ENCODE measurements around the gene UBE2QL1. TPM values are rescaled to one million over a fixed set of nuclear protein-coding genes. Genes with fewer than 3 reads are reported as not detected.

Gene UBE2QL1
- total and polyA plus RNA-seq, 5 donors from 2014 or later, result not detected

- peaks cover 0 to 14% (median 6%) of the 10 kb centered on the region in 4 donors for H3K4me1 Mint-ChIP-seq
- no peaks in the 10 kb centered on the region for H3K36me3 ChIP-seq (ENCODE audit: control insufficient read depth, insufficient read depth, low read length)
- peaks cover 0 to 3% (median 0%) of the 10 kb centered on the region in 7 donors for H3K9me3 Mint-ChIP-seq
- DNase-seq (no peak), ATAC-seq (ENCODE audit: low read depth in 2 of 2) (no peak)
- H3K4me3 ChIP-seq (ENCODE audit: low read depth, low read length), result no peak overlapping the region
- no peaks in the 10 kb centered on the region for H3K36me3 Mint-ChIP-seq
- H3K27ac ChIP-seq (ENCODE audit: insufficient read depth, low read length, poor library complexity, severe bottlenecking), result no peak overlapping the region
- H3K4me1 ChIP-seq (ENCODE audit: control insufficient read depth, insufficient read depth, low read length, poor library complexity, severe bottlenecking), result no peaks in the 10 kb centered on the region
- no peak overlapping the region for H3K27ac Mint-ChIP-seq
- no peak overlapping the region for H3K4me3 Mint-ChIP-seq
- H3K27me3 ChIP-seq (ENCODE audit: control insufficient read depth, insufficient read depth, low read length), result peaks cover 23% of the 10 kb centered on the region
- H3K9me3 ChIP-seq (ENCODE audit: control insufficient read depth in 2 of 2, low read length in 2 of 2), result no peaks in the 10 kb centered on the region
- H3K27me3 Mint-ChIP-seq, result peaks cover 46% of the 10 kb centered on the region
These were observed 4.2 kb downstream of the UBE2QL1 start for GRCh38 chr5:6452622-6453504.

- Histone ChIP-seq H3K27ac (ENCODE audit: insufficient read depth, low read length, poor library complexity, severe bottlenecking) (no peak overlapping the region), H3K4me1 (ENCODE audit: control insufficient read depth, insufficient read depth, low read length, poor library complexity, severe bottlenecking) (no peaks in the 10 kb centered on the region), H3K9me3 (ENCODE audit: control insufficient read depth in 2 of 2, low read length in 2 of 2) (no peaks in the 10 kb centered on the region), H3K36me3 (ENCODE audit: control insufficient read depth, insufficient read depth, low read length) (no peaks in the 10 kb centered on the region), H3K27me3 (ENCODE audit: control insufficient read depth, insufficient read depth, low read length) (peaks cover 19% of the 10 kb centered on the region), H3K4me3 (ENCODE audit: low read depth, low read length) (no peak overlapping the region)
- H3K27me3 Mint-ChIP-seq, result peaks cover 46% of the 10 kb centered on the region
- no peaks in the 10 kb centered on the region for H3K36me3 Mint-ChIP-seq
- H3K4me1 Mint-ChIP-seq, result peaks cover 0 to 11% (median 6%) of the 10 kb centered on the region in 4 donors
- H3K4me3 Mint-ChIP-seq, result no peak overlapping the region
- DNase-seq (no peak), ATAC-seq (ENCODE audit: low read depth in 2 of 2) (no peak)
- peaks cover 0 to 3% (median 0%) of the 10 kb centered on the region in 7 donors for H3K9me3 Mint-ChIP-seq
- no peak overlapping the region for H3K27ac Mint-ChIP-seq
These were observed 5.4 kb downstream of the UBE2QL1 start for GRCh38 chr5:6453937-6454560.

- Histone ChIP-seq H3K9me3 (ENCODE audit: control insufficient read depth in 2 of 2, low read length in 2 of 2) (no peaks in the 10 kb centered on the region), H3K4me3 (ENCODE audit: low read depth, low read length) (no peak overlapping the region), H3K27me3 (ENCODE audit: control insufficient read depth, insufficient read depth, low read length) (peaks cover 19% of the 10 kb centered on the region), H3K4me1 (ENCODE audit: control insufficient read depth, insufficient read depth, low read length, poor library complexity, severe bottlenecking) (no peaks in the 10 kb centered on the region), H3K36me3 (ENCODE audit: control insufficient read depth, insufficient read depth, low read length) (no peaks in the 10 kb centered on the region), H3K27ac (ENCODE audit: insufficient read depth, low read length, poor library complexity, severe bottlenecking) (no peak overlapping the region)
- no peak for ATAC-seq (ENCODE audit: low read depth in 2 of 2)
- peaks cover 0 to 2% (median 0%) of the 10 kb centered on the region in 7 donors for H3K9me3 Mint-ChIP-seq
- H3K27ac Mint-ChIP-seq, result no peak overlapping the region
- no peak overlapping the region for H3K4me3 Mint-ChIP-seq
- peaks cover 40% of the 10 kb centered on the region for H3K27me3 Mint-ChIP-seq
- no peak for DNase-seq
- no peaks in the 10 kb centered on the region for H3K36me3 Mint-ChIP-seq
- H3K4me1 Mint-ChIP-seq, result peaks cover 0 to 8% (median 4%) of the 10 kb centered on the region in 4 donors
These were observed 6.0 kb downstream of the UBE2QL1 start for GRCh38 chr5:6454628-6455053.

- DNase-seq (no peak), ATAC-seq (ENCODE audit: low read depth in 2 of 2) (no peak)
- H3K4me1 ChIP-seq (ENCODE audit: control insufficient read depth, insufficient read depth, low read length, poor library complexity, severe bottlenecking), result no peaks in the 10 kb centered on the region
- Mint-ChIP-seq H3K9me3 (peaks cover 0 to 2% (median 0%) of the 10 kb centered on the region in 7 donors), H3K4me3 (no peak overlapping the region), H3K27ac (no peak overlapping the region), H3K36me3 (no peaks in the 10 kb centered on the region), H3K27me3 (peaks cover 29% of the 10 kb centered on the region), H3K4me1 (peaks cover 0 to under 1% (median 0%) of the 10 kb centered on the region in 4 donors)
- peaks cover 15% of the 10 kb centered on the region for H3K27me3 ChIP-seq (ENCODE audit: control insufficient read depth, insufficient read depth, low read length)
- no peaks in the 10 kb centered on the region for H3K36me3 ChIP-seq (ENCODE audit: control insufficient read depth, insufficient read depth, low read length)
- H3K4me3 ChIP-seq (ENCODE audit: low read depth, low read length), result no peak overlapping the region
- no peaks in the 10 kb centered on the region for H3K9me3 ChIP-seq (ENCODE audit: control insufficient read depth in 2 of 2, low read length in 2 of 2)
- no peak overlapping the region for H3K27ac ChIP-seq (ENCODE audit: insufficient read depth, low read length, poor library complexity, severe bottlenecking)
These were observed 7.0 kb downstream of the UBE2QL1 start for GRCh38 chr5:6455571-6456200.

- H3K27ac ChIP-seq (ENCODE audit: insufficient read depth, low read length, poor library complexity, severe bottlenecking), result no peak overlapping the region
- H3K4me1 ChIP-seq (ENCODE audit: control insufficient read depth, insufficient read depth, low read length, poor library complexity, severe bottlenecking), result no peaks in the 10 kb centered on the region
- peaks cover 0 to 2% (median 0%) of the 10 kb centered on the region in 7 donors for H3K9me3 Mint-ChIP-seq
- no peak overlapping the region for H3K4me3 Mint-ChIP-seq
- no peaks in the 10 kb centered on the region for H3K36me3 Mint-ChIP-seq
- peaks cover 18% of the 10 kb centered on the region for H3K27me3 Mint-ChIP-seq
- no peak for DNase-seq
- H3K4me1 Mint-ChIP-seq, result no peaks in the 10 kb centered on the region
- ATAC-seq (ENCODE audit: low read depth in 2 of 2), result no peak
- no peak overlapping the region for H3K4me3 ChIP-seq (ENCODE audit: low read depth, low read length)
- no peaks in the 10 kb centered on the region for H3K9me3 ChIP-seq (ENCODE audit: control insufficient read depth in 2 of 2, low read length in 2 of 2)
- H3K36me3 ChIP-seq (ENCODE audit: control insufficient read depth, insufficient read depth, low read length), result no peaks in the 10 kb centered on the region
- peaks cover 8% of the 10 kb centered on the region for H3K27me3 ChIP-seq (ENCODE audit: control insufficient read depth, insufficient read depth, low read length)
- H3K27ac Mint-ChIP-seq, result no peak overlapping the region
These were observed 8.2 kb downstream of the UBE2QL1 start for GRCh38 chr5:6456766-6457370.

- Histone ChIP-seq H3K9me3 (ENCODE audit: control insufficient read depth in 2 of 2, low read length in 2 of 2) (no peaks in the 10 kb centered on the region), H3K4me3 (ENCODE audit: low read depth, low read length) (no peak overlapping the region), H3K4me1 (ENCODE audit: control insufficient read depth, insufficient read depth, low read length, poor library complexity, severe bottlenecking) (no peaks in the 10 kb centered on the region), H3K36me3 (ENCODE audit: control insufficient read depth, insufficient read depth, low read length) (no peaks in the 10 kb centered on the region), H3K27me3 (ENCODE audit: control insufficient read depth, insufficient read depth, low read length) (peaks cover 3% of the 10 kb centered on the region), H3K27ac (ENCODE audit: insufficient read depth, low read length, poor library complexity, severe bottlenecking) (no peak overlapping the region)
- no peak for ATAC-seq (ENCODE audit: low read depth in 2 of 2)
- DNase-seq, result no peak
- no peak overlapping the region for H3K4me3 Mint-ChIP-seq
- peaks cover 12% of the 10 kb centered on the region for H3K27me3 Mint-ChIP-seq
- H3K36me3 Mint-ChIP-seq, result no peaks in the 10 kb centered on the region
- no peaks in the 10 kb centered on the region for H3K4me1 Mint-ChIP-seq
- no peak overlapping the region for H3K27ac Mint-ChIP-seq
- H3K9me3 Mint-ChIP-seq, result peaks cover 0 to 2% (median 0%) of the 10 kb centered on the region in 7 donors
These were observed 8.9 kb downstream of the UBE2QL1 start for GRCh38 chr5:6457592-6457991.

GRCh38 chr5:6458833-6459232 is 10.2 kb downstream of the UBE2QL1 start:
- H3K27ac Mint-ChIP-seq, result no peak overlapping the region
- Histone ChIP-seq H3K27me3 (ENCODE audit: control insufficient read depth, insufficient read depth, low read length) (peaks cover 1% of the 10 kb centered on the region), H3K27ac (ENCODE audit: insufficient read depth, low read length, poor library complexity, severe bottlenecking) (no peak overlapping the region), H3K4me3 (ENCODE audit: low read depth, low read length) (no peak overlapping the region), H3K9me3 (ENCODE audit: control insufficient read depth in 2 of 2, low read length in 2 of 2) (no peaks in the 10 kb centered on the region), H3K36me3 (ENCODE audit: control insufficient read depth, insufficient read depth, low read length) (no peaks in the 10 kb centered on the region), H3K4me1 (ENCODE audit: control insufficient read depth, insufficient read depth, low read length, poor library complexity, severe bottlenecking) (no peaks in the 10 kb centered on the region)
- no peak for ATAC-seq (ENCODE audit: low read depth in 2 of 2)
- H3K27me3 Mint-ChIP-seq, result peaks cover 10% of the 10 kb centered on the region
- peaks cover 0 to 2% (median 0%) of the 10 kb centered on the region in 7 donors for H3K9me3 Mint-ChIP-seq
- DNase-seq, result no peak
- no peaks in the 10 kb centered on the region for H3K4me1 Mint-ChIP-seq
- H3K36me3 Mint-ChIP-seq, result no peaks in the 10 kb centered on the region
- H3K4me3 Mint-ChIP-seq, result no peak overlapping the region
